Endothelial cell of umbilical vein (primary cell): ENCODE data around the gene CCR1. TPM values are rescaled to one million over a fixed set of nuclear protein-coding genes. Genes with fewer than 3 reads are reported as not detected.

Source experiments
- BruUV-seq: library from RNA; stranded (reverse); fragments of 400-500 nt; replicated peaks from 2 replicates; lab custom pipeline; 2021; lab: Mats Ljungman, UMichigan
- CTCF ChIA-PET: fragments of 300-600, 350-600 bp; sonication (Branson Sonifier 250); formaldehyde crosslinking; loops from one replicate; lab custom pipeline; 2021; ENCODE audit warnings: antibody characterized with exemption, inconsistent platforms; lab: Charles Lee
- POLR2A ChIA-PET: fragments of 300-600, 350-600 bp; sonication (Branson Sonifier 250); formaldehyde crosslinking; loops from one replicate; lab custom pipeline; 2021; ENCODE audit warnings: antibody characterized with exemption, inconsistent platforms; lab: Charles Lee
- DNase-seq: peaks from one replicate; pipeline ENCODE4 v3.0.0-alpha.2; 2011; ENCODE audit warnings: low read depth, low spot score
- FAIRE-seq: peaks from 2 replicates; lab custom pipeline; 2011; peaks lifted over from hg19 to GRCh38; lab: Jason Lieb, UNC
- H2AFZ ChIP-seq: 2 replicates; pipeline ENCODE4 v1.6.0; 2012; ENCODE audit warnings: low read depth, low read length, control low read depth, inconsistent platforms
- H3K27ac ChIP-seq: 2 replicates; pipeline ENCODE4 v1.5.1; 2011; ENCODE audit warnings: low read depth, mild to moderate bottlenecking, control low read depth, low read length, moderate library complexity; ENCODE audit not compliant: insufficient read depth
- H3K27me3 ChIP-seq, 2 experiments: 2 replicates each; pipeline versions ENCODE4 v1.6.0 to v1.6.1; 2011; ENCODE audit warnings: low read length in 2 of 2, mixed read lengths in 1 of 2; ENCODE audit not compliant: control insufficient read depth in 2 of 2, insufficient read depth in 2 of 2
- H3K36me3 ChIP-seq, 2 experiments: 2 replicates in 1 of 2; 3 replicates in 1 of 2; pipeline ENCODE4 v1.5.1; 2011; ENCODE audit warnings: low read length in 2 of 2, mild to moderate bottlenecking in 1 of 2, moderate library complexity in 1 of 2; ENCODE audit not compliant: control insufficient read depth in 2 of 2, insufficient read depth in 2 of 2; ENCODE audit errors: extremely low read depth in 1 of 2
- H3K4me1 ChIP-seq: 3 replicates; pipeline ENCODE4 v1.5.1; 2011; ENCODE audit warnings: mild to moderate bottlenecking, low read length; ENCODE audit not compliant: control insufficient read depth, insufficient read depth; ENCODE audit errors: extremely low read depth
- H3K4me2 ChIP-seq: 2 replicates; pipeline ENCODE4 v1.6.1; 2011; ENCODE audit warnings: low read length, control low read depth, mixed read lengths; ENCODE audit not compliant: insufficient read depth
- H3K4me3 ChIP-seq, 3 experiments: fragments of 200-600 bp in 1 of 3; sonication (generic), shearing (Covaris generic) in 1 of 3; replicated peaks in 1 of 3; 2 replicates each; pipeline ENCODE4 v1.5.1; 2011 to 2016; ENCODE audit warnings: control low read depth in 3 of 3, low read length in 3 of 3, mild to moderate bottlenecking in 2 of 3, inconsistent platforms in 1 of 3, low read depth in 1 of 3, moderate library complexity in 1 of 3; ENCODE audit not compliant: insufficient read depth in 1 of 3
- H3K79me2 ChIP-seq: 2 replicates; pipeline ENCODE4 v1.6.0; 2012; ENCODE audit warnings: low read length, inconsistent platforms; ENCODE audit not compliant: control insufficient read depth, insufficient read depth
- H3K9ac ChIP-seq: replicated peaks from 2 replicates; pipeline ENCODE3; 2011; ENCODE audit warnings: low read length, control low read depth; ENCODE audit not compliant: insufficient read depth; ENCODE audit errors: extremely low read depth
- H3K9me1 ChIP-seq: replicated peaks from 3 replicates; pipeline ENCODE4 v1.6.0; 2011; ENCODE audit warnings: mild to moderate bottlenecking, low read length; ENCODE audit not compliant: control insufficient read depth, insufficient read depth; ENCODE audit errors: extremely low read depth
- H3K9me3 ChIP-seq: replicated peaks from 2 replicates; pipeline ENCODE4 v1.5.1; 2012; ENCODE audit warnings: low read length, inconsistent platforms; ENCODE audit not compliant: control insufficient read depth, insufficient read depth
- H4K20me1 ChIP-seq: replicated peaks from 2 replicates; pipeline ENCODE3; 2011; ENCODE audit warnings: mild to moderate bottlenecking, low read length; ENCODE audit not compliant: control insufficient read depth, insufficient read depth; ENCODE audit errors: extremely low read depth
- CTCF ChIP-seq, 2 donors: IDR thresholded peaks; 1 replicate in 1 of 2; 2 replicates in 1 of 2; pipeline ENCODE4 v1.5.1; 2011; ENCODE audit warnings: low read length in 2 of 2, mild to moderate bottlenecking in 2 of 2, moderate library complexity in 2 of 2, control low read depth in 1 of 2, inconsistent platforms in 1 of 2, low read depth in 1 of 2; ENCODE audit not compliant: insufficient read depth in 1 of 2; ENCODE audit errors: extremely low read depth in 1 of 2
- FOS ChIP-seq: IDR thresholded peaks from 2 replicates; pipeline ENCODE4 v1.6.1; 2011; ENCODE audit warnings: mild to moderate bottlenecking, low read length, moderate library complexity, borderline replicate concordance; ENCODE audit not compliant: insufficient read depth
- JUN ChIP-seq: IDR thresholded peaks from 2 replicates; pipeline ENCODE4 v1.6.1; 2011; ENCODE audit warnings: borderline replicate concordance, low read depth; ENCODE audit not compliant: insufficient read length, insufficient read depth
- MAX ChIP-seq: IDR thresholded peaks from 2 replicates; pipeline ENCODE4 v1.6.1; 2011; ENCODE audit not compliant: insufficient read depth, insufficient read length
- MYC ChIP-seq: IDR thresholded peaks from one replicate; pipeline ENCODE4 v1.6.1; 2011; ENCODE audit warnings: mild to moderate bottlenecking, low read depth, low read length
- POLR2A ChIP-seq: IDR thresholded peaks from 2 replicates; pipeline ENCODE4 v1.6.1; 2012; ENCODE audit warnings: low read depth, mild to moderate bottlenecking, control low read depth, low read length
- POLR2AphosphoS5 ChIP-seq: IDR thresholded peaks from 2 replicates; pipeline ENCODE4 v1.6.1; 2012; ENCODE audit warnings: low read depth, mild to moderate bottlenecking, control low read depth, low read length, moderate library complexity; ENCODE audit not compliant: insufficient read depth
- dilution Hi-C: fragments of 300-500 bp; cut with MboI; formaldehyde crosslinking; loops from one replicate; pipeline ENCODE4 v1.15.0; 2019; ENCODE audit warnings: low sequenced_read_pairs; ENCODE audit not compliant: extremely low pct_ligation_motif_present
- intact Hi-C: fragments of 100-400 bp; cut with micrococcal nuclease; formaldehyde crosslinking; loops from one replicate; pipeline ENCODE4 v1.10.0; 2022
- polyA plus RNA-seq, 4 experiments: library from polyadenylated mRNA; depleted of rRNA in 3 of 4; stranded (reverse) in 3 of 4; unstranded in 1 of 4; fragments of >200 nt; gene quantifications; 2 replicates each; pipeline versions ENCODE4 v1.2.1 to v1.2.3, GENCODE V29; 2011 to 2012; ENCODE audit warnings: missing spikeins in 1 of 4
- total RNA-seq: library from RNA; stranded (reverse); gene quantifications from 2 replicates; pipeline ENCODE4 v1.2.3, GENCODE V29; 2021

The CCR1 gene
- total and polyA plus RNA-seq, 2 donors (not counting 3 experiments of a cell fraction or from before 2014, with no cell fraction given), result not detected

GRCh38 chr3:46231323-46231722 is 23.2 kb upstream of the CCR1 start:
- no peaks in the 10 kb centered on the region for H3K27me3 ChIP-seq
- H3K9me3 ChIP-seq, result no peaks in the 10 kb centered on the region
- no peaks in the 10 kb centered on the region for H3K9me1 ChIP-seq
- H4K20me1 ChIP-seq, result no peaks in the 10 kb centered on the region
- no peaks in the 10 kb centered on the region for H3K79me2 ChIP-seq
- H3K4me2 ChIP-seq, result no peak overlapping the region
- no peak overlapping the region for H3K27ac ChIP-seq
- DNase-seq (no peak), FAIRE-seq (no peak)
- TF ChIP-seq POLR2AphosphoS5 (no peak), CTCF (IDR thresholded peaks at IDR 0.05; ENCODE audit: extremely low read depth in 1 of 2, insufficient read depth in 1 of 2, low read depth in 1 of 2, low read length in 2 of 2) (no peak), MAX (no peak), FOS (no peak), JUN (no peak), POLR2A (no peak), MYC (no peak)
- POLR2A ChIA-PET, result no interaction called here
- intact Hi-C loops (no loop called here), dilution Hi-C loops (no loop called here)
- H3K36me3 ChIP-seq, result no peaks in the 10 kb centered on the region
- H3K4me3 ChIP-seq, result no peak overlapping the region
- H2AFZ ChIP-seq, result no peak overlapping the region
- no peak overlapping the region for H3K9ac ChIP-seq
- no peaks in the 10 kb centered on the region for H3K4me1 ChIP-seq
- no TSS peak for BruUV-seq
- CTCF ChIA-PET, result no interaction called here
